GM18867 (cell line): ENCODE results near the gene LRGUK.
"Not testable (repeated sequence)": the region's sequence is repeated elsewhere in the genome, so short reads cannot be mapped to it uniquely, and the experiment has no call there.

Source experiments
- ATAC-seq: cut with Tn5 transposase; IDR thresholded peaks from one replicate; pipeline ENCODE4 v1.9.1; 2021; ENCODE audit warnings: mild to moderate bottlenecking, moderate library complexity; ENCODE audit not compliant: unreplicated experiment

Gene LRGUK, protein sequence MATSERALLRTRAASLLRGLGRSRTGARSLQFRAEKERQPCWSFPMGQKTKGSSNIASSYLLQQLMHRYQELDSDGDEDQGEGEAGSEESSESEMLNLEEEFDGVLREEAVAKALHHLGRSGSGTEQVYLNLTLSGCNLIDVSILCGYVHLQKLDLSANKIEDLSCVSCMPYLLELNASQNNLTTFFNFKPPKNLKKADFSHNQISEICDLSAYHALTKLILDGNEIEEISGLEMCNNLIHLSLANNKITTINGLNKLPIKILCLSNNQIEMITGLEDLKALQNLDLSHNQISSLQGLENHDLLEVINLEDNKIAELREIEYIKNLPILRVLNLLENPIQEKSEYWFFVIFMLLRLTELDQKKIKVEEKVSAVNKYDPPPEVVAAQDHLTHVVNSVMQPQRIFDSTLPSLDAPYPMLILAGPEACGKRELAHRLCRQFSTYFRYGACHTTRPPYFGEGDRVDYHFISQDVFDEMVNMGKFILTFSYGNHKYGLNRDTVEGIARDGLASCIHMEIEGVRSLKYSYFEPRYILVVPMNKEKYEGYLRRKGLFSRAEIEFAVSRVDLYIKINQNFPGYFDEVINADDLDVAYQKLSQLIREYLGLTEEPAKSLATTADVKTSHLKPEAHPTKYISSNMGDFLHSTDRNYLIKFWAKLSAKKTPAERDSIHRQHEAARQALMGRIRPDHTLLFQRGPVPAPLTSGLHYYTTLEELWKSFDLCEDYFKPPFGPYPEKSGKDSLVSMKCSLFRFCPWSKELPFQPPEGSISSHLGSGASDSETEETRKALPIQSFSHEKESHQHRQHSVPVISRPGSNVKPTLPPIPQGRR

DNA sequence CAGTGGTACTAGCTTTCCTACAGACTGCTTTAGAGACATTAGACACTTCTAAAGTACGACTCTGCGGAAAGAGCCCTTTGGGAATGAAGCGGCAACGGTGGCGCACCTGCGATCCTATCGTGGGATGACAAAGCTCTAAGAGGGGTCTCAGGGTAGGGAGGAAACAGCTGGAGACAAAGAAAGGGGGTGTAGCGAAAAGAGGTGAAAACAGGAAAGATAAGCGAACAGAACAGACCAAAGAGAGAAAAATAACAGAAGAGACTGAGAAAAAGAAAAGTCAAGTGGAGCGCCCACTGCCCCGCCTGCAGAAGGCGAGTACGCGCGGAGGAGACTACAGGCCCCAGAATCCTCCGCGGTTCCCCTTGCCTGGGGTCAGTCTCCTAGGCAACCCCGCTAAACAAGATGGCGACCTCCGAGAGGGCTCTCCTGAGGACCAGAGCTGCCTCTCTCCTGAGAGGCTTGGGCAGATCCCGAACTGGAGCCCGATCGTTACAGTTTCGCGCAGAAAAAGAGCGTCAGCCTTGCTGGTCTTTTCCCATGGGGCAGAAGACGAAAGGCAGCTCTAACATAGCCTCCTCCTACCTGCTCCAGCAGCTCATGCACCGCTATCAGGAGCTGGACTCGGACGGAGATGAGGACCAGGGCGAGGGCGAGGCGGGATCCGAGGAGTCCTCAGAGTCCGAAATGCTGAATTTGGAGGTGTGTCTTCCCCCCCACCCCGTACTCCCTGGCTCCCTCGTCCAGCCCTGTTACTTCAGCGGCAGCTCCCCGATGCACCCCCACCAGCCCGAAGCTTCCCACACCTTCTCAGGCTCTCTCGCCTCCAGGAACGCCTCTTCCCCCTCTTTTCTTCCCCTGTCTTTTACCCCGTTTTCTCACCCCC is at the start of gene LRGUK:
Gene LRGUK, plus strand, starts transcription at position 375 of the 883 bp plus-strand sequence. Its CDS starts 28 bp downstream, at position 403.
- ATAC-seq = peak; percentile 100

DNA sequence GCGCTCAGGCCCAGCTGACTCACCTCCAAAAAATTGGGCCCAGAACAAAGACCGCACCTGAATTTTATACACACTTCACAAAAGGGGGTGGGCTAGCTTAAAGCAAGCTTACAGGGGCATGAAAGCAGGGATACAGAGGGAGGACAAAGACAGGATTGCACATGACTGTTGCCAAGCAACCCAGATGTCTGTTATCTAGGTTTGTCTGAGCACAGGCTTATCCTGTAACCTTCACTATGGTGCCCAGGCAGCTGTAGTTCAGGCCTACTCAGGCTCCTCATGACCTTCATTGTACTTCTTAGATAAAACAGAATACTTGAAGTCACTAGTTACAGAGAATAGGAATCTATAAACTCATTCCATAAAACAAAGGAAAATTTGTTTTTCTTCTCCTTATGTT is 49.6 kb upstream of the LRGUK start:
- not testable (repeated sequence) for ATAC-seq

DNA sequence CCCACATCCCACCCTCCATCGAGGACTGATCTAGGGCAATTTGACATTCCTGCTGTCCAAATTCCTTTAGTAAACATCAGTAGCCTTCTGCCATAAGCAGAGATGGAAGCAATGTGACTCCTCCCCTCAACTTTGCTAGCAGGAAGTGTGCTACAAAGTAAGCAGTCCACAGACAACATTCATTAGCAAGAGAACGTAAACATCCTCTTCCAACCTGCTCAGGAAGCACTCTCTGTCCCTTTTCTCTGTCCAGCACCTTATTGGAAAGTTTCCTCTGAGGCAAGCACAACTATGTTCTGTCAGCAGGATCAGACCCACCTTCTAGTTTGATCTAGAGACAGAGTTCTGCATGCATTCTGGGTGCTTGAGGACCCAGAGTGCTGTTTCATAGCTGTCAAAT is 48.1 kb upstream of the LRGUK start:
- no peak for ATAC-seq

DNA sequence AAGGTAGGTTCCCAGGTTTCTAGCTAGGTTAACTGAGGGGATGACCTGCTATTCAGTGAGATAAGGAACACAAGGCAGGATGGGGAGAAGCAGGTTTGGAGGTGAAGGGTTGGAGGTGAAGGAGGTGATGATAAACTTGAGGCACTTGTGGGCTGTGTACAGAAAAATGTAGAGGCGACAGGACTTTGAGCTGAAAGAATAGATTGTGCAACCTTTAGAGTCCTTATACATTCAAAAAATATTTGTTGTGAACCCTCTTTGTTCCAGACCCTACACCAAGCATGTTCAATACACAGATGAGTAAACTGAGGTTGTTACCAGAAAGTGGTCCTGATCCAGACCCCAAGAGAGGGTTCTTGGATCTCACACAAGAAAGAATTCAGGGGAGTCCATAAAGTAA is 45.4 kb upstream of the LRGUK start:
- ATAC-seq = no peak

DNA sequence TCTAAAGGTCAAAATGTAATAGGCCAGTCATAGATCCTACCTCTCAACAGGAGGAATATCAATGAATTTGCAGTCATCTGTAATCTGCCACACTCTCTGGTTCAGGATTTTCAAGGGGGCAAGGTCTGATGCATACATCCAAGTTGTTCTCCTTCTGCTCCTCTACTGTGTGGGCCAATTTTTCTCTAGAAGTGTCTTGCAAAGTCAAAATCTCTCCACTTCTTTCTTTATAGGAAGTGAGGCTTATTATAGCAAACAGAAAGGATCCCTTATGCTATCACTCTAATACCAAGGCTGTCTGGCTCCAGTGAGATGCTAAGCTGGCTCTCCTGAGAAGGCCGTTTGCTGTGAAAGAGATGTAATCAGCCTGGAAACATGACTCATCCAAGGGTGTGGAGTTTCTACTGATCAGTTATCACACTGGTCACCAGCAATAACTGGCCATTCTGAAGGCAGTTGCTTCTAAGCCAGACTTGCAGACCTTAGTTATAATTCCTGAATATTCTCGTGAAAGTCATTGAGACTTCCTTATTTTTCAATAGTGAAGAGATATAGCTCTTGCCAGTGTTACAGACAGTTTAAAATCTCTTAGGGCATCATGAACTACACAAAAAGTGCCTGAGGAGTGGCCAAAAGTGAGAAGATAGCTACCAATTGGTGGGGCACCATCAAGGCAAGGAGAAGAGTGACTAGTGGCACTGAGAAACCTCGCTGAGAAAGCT is 43.2 kb upstream of the LRGUK start:
- ATAC-seq = no peak

DNA sequence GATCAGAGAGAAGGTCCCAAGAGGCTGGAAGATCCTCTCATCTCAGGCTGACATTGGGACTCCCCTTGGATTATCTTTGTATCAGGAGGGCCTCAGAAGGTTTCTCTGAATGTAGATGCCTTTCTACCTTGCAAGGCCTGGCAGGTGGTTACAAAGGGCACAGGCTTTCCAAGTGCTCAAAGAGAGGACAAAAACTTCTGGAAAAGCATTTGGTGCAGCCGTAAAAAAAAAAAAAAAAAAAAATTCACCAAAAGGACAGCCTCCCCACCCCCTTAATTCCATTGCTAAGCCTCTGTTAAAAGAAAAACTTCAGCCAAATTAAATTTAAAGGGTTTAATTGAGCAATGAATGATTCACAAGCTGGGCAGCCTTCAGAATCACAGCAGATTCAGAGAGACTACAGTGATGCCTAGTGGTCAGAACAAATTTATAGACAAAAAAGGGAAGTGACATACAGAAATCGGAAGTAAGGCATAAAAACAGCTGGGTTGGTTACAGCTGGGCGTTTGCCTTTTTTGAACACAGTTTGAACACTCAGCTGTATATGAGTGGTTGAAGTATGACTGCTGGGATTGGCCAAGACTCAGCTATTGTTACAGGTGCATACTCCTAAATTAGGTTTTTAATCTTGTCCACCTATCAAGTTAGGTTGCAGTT is 42.5 kb upstream of the LRGUK start:
- peak; percentile 78 for ATAC-seq

DNA sequence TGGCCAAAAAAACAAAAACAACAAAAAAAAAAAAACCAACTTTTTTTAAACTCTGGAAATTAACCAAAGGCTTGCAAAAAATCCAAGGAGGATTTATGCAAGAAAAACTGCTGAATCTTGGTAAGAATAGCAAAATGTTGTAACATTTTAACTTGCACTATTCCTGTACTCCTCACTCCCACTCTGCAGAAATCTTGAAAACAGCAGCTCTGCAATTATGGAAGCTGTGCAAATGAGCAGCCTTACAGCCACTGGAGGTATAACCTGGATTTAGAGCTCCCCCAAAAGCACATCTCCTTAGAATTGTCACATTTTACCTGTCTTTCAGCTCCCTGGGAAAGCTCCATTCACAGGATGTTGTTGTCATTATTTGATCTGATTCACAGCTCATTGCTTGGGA is 41.8 kb upstream of the LRGUK start:
- ATAC-seq = no peak

DNA sequence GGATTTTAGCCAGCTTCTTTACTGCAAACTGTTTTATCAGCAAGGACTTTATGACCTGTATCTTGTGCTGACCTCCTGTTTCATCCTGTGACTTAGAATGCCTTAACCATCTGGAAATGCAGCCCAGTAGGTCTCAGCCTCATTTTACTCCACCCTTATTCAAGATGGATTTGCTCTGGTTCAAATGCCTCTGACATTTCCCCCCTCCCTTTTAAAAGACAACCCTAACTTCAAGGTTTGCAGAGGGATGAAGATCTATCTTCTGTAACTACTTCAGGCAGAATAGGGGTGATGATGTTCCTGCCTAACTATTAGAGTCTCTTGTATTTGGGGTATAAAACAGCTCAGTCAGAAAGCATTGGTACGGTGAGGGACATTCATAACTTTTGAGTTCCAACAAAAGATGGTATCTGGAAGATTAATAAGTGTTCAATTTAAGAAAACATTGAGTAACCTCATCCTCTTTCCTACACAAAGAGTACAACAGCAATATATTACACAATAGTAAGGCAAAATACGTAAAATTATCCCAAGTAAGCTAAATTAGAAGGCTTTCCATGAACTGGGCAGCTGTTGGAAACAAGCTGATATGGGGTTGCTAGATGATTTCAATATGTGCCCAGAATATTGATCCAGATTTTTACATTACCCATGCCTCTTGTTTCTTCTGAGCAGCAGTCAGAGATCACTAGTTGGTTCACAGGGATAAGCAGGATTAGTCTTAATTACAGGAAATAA is 40.0 kb upstream of the LRGUK start:
- no peak for ATAC-seq

DNA sequence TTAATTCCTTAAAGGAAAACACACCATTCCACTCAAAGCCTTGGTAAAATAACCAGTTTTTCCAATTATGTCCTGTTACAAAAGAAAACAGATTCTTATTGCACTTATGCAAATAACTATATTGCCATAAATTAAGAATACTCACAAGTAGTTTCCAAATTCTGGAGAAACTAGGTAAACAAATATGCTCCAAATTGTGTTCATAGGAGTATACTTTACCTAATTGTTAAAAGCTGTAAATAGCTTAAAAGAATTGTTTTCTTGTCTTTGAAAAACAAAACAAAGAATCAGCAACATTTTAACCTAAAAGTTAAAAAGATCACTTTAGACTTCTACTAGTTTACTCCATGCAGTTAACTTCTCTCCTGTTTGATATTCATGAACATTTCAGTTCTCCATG is 38.9 kb upstream of the LRGUK start:
- no peak for ATAC-seq

DNA sequence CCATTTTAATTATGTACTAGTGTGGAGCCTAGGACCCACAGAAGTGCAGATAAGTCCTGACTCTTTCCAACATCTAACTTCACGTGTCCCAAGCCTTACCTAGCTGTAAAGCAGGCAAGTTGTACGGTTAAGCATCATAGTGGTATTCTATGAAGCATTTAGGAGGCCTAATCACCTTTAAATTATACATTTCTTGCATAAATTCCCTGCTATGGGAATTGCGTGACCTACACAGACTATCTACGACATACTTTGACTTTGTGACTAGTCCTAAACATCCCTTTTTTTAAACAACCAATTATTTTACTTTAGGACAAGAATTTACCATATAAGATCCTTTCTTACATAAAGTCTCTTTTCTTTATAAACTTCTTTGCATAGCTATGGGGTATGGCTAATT is 37.7 kb upstream of the LRGUK start:
- no peak for ATAC-seq

DNA sequence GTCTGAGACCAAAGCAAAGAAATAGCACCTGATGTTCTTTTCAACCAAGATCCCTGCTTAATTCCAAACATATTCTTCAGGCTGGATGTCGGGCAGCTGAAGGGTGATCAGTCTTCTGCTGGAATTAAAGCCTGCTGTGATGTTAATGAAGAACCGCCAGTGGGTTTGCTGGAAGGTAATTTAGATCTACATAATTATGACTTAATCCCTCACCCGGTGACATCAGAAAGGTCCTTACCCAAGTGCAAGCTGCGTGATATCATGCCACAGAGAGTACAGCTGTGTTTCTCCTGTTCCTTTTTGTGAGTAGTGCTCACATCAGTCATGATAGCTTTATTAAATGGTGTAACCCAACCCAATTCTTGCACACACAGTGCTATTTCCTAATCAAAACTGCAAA is 29.1 kb upstream of the LRGUK start:
- no peak for ATAC-seq

DNA sequence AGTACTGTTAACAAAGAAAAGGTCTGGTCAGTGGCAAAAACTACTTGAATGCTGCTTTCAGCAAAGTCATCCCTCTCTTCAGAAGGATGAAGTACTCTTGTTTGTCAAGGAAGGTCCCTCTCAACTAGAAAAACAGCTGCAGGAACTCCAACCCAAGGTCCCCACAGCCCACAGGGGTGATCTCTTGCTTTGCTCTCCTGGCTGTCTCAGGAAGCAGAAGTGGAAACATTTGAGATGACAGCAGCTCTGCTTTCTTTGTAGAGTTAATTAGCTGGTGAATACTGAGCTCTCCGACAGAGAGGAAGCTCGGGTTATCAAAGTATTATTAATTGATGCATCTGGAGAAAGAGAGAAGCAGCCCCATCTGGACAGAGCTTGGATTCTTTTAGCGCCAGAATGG is 25.4 kb upstream of the LRGUK start:
- ATAC-seq = no peak

DNA sequence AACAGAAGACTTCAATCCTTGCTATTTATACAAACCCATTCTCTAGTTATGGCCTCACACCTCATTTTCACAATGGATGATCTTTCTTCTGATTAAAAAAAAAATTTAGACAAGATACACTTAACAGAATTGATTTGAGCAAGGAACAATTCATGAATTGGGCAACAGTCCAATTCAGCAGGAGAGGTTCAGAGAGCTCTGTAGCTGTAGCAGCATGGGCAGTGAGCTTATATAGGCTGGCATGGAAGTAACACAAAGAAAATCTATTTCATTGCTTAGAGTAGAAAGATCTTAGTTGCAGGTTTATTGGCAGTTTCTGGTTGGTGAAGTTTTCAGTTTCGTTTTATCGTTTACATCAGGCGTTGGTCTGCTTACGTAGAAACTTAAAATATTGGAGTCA is 23.0 kb upstream of the LRGUK start:
- ATAC-seq = no peak

DNA sequence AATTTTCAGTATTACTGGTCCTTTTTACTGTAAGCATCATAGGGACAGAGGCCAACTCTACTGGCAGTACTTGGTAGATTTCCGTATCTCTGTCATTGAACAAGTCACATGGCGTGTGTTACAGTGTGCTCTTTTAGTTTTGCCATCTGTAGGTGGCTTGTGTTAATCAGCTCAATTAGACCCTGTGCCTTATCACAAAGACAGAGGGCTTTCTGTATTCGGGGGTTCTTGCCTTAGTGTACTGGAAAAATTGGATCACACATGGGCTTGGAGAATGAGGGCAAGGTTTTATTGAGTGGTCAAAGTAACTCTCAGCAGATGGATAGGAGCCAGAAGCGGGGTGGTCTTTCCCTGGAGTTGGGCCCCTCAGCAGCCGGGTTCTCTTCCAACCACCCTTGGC is 21.3 kb upstream of the LRGUK start:
- no peak for ATAC-seq

DNA sequence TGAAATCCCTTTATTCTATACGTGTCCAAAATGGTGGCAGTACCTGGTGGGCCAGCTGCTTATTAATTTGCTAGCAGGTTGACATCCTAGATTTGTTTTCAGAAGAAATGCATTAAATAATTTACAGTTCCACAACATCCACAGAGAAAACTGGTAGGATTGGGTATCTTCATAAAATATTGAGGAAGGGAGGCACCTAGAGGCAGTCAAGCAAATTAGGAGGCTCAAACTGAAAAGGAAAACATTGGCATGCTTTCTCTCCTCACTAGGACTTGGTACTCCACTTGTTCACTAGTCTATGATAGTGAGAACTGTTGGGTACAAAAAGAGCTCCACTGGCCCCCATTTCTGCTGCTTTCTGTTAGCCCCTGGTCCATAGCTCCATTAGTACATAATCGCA is 18.3 kb upstream of the LRGUK start:
- no peak for ATAC-seq

DNA sequence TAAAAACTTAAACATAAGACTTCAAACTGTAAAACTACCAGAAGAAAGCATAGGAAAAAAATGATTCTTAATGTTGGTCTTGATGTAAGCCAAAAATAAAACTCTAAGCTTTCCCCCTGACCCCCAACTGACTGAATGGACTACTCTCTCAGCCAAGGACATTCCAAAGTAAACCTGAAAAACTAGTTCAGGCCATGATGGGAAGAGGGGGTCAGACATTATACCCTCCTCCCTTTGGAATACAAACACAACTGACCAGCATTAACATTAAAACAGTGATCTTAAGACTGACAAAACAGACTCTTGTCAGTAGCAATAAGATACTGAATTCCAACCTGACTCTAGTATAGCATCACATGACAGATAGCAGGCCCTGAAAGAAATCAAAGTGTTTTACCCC is 13.5 kb upstream of the LRGUK start:
- no peak for ATAC-seq

DNA sequence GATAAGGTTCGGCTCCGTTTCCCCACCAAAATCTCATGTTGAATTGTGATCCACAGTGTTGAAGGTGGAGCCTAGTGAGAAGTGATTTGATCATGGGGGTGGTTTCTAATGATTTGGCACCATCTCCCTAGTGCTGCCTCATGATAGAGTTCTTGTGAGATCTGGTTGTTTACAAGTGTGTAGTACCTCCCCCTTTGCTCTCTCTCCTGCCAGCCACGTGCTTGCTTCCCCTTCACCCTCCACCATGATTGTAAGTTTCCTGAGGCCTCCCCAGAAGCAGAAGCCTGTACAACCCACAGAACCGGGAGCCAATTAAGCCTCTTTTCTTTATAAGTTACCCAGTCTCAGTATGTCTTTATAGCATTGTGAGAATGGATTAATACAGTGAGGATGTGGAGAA is 12.1 kb upstream of the LRGUK start:
- no peak for ATAC-seq

DNA sequence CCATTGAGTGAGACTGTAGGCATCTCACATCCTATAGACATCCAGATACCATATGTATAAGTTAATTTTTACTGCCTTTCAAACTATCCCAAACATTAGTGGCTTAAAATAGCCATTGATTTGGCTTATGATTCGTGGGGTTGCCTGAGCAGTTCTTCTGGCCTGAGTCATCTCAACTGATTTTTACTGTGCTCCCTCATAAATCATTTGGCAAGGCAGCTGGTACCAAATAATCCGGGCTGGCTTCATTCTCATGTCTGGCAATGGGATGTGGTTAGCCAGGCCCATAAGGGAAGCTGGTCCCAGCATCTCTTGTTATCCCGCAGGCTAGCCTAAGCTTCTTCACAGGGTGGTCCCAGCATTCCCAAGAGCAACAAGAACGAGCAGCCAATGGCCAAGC is 6.7 kb upstream of the LRGUK start:
- no peak for ATAC-seq

DNA sequence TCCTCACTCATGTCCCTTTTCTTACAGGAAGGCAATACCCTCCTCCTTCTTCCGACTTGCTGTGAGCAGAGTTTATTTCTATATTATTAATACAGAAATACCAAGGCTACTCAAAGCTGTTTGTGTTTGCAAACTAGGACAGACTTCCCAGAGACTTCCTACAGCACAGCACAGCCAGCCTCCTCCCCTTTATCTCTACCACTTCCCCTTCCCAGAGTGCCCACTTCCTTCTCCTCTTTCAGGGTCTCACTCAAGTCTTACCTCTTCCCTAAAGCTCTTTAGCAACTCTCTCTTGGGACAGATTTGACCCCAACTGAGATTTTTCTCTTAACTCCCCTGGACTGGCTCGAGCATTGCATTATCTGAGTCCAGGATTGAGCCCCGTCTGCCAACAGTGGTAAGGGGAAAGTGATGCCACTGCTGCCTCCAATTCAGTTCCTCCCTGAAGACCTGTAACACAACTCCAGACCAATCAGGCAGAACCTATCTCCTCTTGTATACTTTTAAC is 5.5 kb upstream of the LRGUK start:
- ATAC-seq = no peak
